ENCODE data around the gene C8B.

The C8B gene

GRCh38 chr1:56933606-56934005, 32.2 kb downstream of the C8B start:
- H3K4me3 ChIP-seq (ENCODE audit: low read depth, low read length) = no peak overlapping the region

DNA sequence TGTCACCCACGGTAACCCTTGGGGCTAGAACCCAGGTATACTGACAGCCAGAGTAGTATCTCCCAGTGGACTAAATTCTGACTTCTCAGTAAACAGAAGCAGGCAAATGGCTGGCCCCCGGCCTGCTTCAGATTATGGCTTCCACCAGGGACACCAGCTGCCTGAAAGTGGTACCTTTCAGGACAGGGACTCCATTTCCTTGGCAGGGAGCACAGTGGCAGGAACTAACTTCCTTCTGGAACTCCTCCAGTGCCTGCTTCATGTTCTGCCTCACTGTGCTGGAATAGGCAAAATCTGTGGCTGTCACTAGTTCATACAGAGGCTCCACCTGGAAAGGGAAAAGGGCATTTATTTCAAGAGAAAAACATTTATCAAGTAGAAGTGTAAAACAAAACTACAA, 32.7 kb downstream of the C8B start:
- no peak overlapping the region for H3K4me3 ChIP-seq (ENCODE audit: low read depth, low read length)

GRCh38 chr1:56931686-56932085, 34.1 kb downstream of the C8B start:
- no peak overlapping the region for H3K4me3 ChIP-seq (ENCODE audit: low read depth, low read length)

- H3K4me3 ChIP-seq (ENCODE audit: low read depth, low read length) = no peak overlapping the region
Measured at GRCh38 chr1:56931211-56931610, 34.6 kb downstream of the C8B start.

DNA sequence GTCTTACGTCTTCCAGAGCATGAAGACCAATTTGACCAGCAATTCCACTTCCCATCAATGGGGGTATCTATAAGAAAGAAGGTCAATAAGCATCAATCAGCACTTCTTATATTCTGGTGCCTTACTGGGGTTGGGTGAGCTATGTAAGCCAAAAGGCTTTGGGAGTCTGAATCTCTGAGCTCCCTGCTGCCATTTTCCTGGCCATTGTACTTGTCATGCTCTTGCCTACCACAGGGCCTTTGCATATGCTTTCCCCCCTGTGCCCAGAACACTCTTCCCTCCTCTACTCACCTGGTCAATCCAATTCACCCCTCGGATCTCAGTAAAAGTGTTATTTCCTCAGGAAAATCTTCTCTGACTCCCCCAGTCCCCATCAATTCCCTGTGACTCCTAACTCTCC, 36.3 kb downstream of the C8B start:
- H3K4me3 ChIP-seq (ENCODE audit: low read depth, low read length) = no peak overlapping the region

DNA sequence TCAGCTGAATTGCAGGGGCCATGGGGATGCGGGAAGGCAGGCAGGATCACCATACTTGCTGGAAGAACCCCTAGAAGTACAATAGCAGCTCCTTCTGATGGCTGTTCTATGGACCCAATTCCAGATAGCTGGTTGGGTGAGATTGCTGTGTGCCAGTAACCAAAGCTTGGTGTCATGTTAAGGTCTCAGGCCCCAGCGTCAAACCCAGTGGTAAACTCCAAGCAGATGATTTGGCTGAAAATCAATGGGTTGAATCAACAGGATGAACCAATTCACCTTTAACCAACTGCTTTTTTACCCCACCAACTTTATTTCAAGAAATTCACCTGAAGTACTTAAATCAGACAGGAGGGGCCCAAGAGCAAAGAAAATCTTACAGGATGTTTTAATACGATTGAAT, 37.8 kb downstream of the C8B start:
- H3K4me3 ChIP-seq (ENCODE audit: low read depth, low read length) = no peak overlapping the region

DNA sequence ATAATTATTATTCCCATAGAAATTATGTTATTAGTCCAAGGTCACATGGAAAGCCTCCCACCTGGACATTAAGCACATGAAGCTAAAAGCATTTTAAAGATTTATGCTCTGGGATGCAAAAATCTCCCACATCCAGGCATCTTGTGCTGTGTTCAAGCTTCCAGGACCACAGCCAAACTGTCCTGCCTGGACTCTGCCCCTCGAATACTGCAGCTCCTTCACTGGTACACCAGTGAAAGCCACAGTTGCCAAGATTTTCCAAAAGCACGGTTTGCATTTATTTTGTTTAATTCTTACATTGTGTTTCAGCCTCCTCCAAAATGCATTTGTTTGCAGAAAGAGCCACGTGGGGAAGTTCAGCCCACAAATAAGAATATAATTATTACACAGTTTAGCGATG, 38.6 kb downstream of the C8B start:
- no peak overlapping the region for H3K4me3 ChIP-seq (ENCODE audit: low read depth, low read length)

DNA sequence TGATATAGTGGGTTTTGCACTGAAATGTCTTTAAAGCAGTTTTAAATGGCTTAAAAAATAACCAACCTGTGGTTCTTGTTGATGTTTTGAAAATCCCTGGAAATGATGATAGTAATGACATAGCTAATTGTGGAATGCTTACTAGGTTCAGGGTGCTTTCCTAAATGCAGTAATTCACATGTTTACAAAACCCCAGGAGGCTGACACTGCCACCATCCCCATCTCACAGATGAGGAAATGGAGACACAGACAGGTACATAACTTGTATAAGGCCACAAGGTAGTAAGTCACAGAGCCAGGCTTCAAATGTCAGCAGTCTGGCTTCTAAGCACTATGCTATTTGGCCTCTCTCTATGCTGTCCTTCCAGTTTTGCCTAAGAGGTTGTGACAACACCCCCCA, 40.6 kb downstream of the C8B start:
- no peak overlapping the region for H3K4me3 ChIP-seq (ENCODE audit: low read depth, low read length)

GRCh38 chr1:56924116-56924515, 41.7 kb downstream of the C8B start:
- H3K4me3 ChIP-seq (ENCODE audit: low read depth, low read length) = no peak overlapping the region

DNA sequence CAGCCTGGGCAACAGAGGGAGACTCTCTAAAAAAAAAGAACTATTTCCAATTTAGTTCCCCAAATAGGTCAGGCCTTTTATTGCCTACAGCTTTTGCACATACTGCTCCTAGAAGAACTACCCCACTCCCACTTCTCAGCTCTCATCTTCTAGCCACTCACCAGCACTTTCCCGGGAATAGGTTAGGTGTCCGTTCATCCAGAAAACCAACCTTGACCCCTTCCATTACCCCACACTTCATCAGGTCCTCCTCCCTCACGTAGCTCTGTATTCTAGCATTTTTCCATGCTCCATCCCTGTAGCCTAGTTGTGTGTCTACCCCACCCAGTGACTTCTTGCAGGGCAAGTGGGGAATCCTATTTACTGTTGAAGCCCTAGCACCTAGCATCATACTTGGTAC, 42.6 kb downstream of the C8B start:
- H3K4me3 ChIP-seq (ENCODE audit: low read depth, low read length) = no peak overlapping the region

- H3K4me3 ChIP-seq (ENCODE audit: low read depth, low read length) = no peak overlapping the region
Measured at GRCh38 chr1:56922507-56922906, 43.3 kb downstream of the C8B start.

- H3K4me3 ChIP-seq (ENCODE audit: low read depth, low read length) = no peak overlapping the region
Measured at GRCh38 chr1:56922070-56922469, 43.7 kb downstream of the C8B start.

- no peak overlapping the region for H3K4me3 ChIP-seq (ENCODE audit: low read depth, low read length)
Measured at GRCh38 chr1:56921479-56921878, 44.3 kb downstream of the C8B start.

- no peak overlapping the region for H3K4me3 ChIP-seq (ENCODE audit: low read depth, low read length)
Measured at GRCh38 chr1:56920591-56921001, 45.2 kb downstream of the C8B start.

- H3K4me3 ChIP-seq (ENCODE audit: low read depth, low read length) = no peak overlapping the region
Measured at GRCh38 chr1:56917356-56917755, 48.5 kb downstream of the C8B start.

DNA sequence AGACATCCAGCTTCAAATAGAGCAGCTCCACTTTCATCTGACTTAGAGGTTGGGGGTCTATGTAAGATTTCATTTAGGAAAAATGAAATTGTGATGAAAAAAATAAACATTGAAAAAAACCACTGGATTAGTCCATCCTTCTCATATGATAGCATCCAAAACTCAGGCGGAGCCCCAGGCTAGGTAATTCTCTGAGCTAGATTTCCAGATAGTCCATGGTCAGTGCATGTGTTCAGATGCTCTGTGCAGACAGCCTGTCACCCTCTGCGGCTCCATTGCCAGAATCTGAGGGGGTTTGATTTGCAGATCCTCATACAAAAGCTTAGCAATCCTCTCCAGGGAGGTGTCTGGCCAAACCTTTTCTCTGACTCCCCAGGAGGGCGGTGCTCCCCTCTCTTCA, 49.2 kb downstream of the C8B start:
- no peak overlapping the region for H3K4me3 ChIP-seq (ENCODE audit: low read depth, low read length)

DNA sequence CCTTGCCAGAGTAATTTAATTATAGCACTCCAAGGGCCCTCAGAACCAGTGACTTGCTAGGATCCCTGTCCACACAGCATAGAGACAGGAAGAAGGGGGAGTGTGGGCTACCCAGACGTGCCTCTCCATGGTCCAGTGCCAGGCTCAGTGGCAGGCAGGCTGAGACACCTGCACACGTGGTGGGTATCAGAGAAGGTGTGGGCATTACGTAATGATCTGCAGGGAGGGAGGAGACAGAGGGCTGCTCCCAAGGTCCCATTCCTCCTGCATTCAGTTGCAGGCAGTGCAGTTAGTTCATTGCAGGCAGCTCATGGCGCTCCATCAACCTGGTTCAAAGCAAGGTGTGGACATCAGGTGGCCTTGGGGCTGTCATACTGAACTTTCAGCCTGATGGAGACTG, 49.9 kb downstream of the C8B start:
- no peak overlapping the region for H3K4me3 ChIP-seq (ENCODE audit: low read depth, low read length)

DNA sequence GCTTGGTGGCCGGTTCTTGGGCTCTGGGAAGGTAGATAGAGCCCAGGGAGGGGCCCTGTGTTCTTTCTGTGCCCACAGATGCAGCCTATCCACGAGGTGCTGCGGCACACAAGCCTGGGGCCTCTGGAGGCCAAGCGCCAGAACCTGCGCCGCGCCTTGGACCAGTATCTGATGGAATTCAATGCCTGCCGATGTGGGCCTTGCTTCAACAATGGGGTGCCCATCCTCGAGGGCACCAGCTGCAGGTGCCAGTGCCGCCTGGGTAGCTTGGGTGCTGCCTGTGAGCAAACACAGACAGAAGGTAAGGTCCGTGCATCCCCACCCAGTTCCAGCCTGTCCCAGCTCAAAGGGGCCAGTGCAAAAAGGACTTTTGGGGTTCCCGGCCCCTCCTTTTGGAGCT, 53.5 kb downstream of the C8B start:
- H3K4me3 ChIP-seq (ENCODE audit: low read depth, low read length) = no peak overlapping the region

DNA sequence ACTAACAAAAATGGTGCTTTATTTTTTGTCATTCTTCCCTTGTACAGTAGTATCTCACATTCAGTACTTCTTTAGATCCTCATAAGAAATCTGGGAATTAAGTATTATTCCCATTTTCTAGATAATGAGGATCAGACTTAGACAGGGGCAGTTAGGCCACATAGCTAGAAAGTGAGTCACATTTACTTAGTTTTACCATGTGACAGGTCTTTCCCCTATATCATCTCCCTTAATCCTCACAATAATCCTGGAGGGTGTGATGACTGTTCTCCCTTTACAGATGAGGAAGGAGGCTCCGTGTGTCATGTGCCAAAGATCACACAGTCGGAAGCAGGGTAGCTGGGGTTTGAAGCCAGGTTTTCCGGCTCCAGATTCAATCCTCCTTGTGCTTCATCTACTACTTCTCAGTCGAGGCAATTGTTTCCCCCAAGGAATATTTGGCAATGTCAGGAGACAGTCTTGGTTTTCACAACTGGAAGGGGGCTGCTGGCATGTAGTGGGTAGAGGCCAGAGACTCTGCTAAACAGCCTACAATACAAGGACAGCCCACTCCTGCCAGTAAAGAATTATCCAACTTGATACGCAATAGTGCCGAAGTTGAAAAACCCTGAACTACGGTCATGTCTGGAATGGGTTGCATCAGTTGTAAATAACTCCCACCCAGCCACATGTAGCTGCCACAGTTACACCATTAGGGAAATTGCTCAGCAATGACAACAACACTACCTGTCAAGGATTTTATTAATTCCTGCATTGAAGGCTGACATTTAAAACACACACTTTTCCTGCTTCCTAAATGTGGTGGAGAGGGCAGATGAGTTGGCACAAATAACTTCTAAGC, 54.5 kb downstream of the C8B start:
- no peak overlapping the region for H3K4me3 ChIP-seq (ENCODE audit: low read depth, low read length)

DNA sequence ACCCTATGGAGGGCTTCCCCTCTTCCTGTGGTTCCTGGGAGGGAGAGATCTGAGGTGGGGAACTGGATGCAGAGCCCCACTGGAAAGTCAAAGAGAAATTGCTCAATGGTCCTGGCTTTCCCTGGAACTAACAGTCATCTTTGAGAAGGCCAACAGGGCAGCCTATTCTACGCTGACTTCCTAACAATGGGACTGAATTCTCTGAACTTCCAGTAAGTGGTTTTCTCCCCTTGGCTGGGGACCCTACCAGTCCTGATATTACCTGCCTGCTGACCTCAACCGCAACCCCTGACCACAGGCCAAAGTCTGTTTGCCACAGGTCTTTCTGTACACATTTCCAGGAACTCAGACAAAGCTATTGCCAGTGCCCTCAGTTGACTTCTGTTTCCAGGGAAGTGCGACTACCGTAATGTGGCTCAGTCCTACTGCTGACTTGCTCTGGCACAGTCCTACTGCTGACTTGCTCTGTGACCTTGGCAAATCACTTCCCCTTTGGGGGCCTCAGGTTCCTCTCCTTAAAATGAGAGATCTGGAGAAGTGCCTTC, 55.3 kb downstream of the C8B start:
- no peak overlapping the region for H3K4me3 ChIP-seq (ENCODE audit: low read depth, low read length)

- H3K4me3 ChIP-seq (ENCODE audit: low read depth, low read length) = no peak overlapping the region
Measured at GRCh38 chr1:56908619-56909221, 57.1 kb downstream of the C8B start.

DNA sequence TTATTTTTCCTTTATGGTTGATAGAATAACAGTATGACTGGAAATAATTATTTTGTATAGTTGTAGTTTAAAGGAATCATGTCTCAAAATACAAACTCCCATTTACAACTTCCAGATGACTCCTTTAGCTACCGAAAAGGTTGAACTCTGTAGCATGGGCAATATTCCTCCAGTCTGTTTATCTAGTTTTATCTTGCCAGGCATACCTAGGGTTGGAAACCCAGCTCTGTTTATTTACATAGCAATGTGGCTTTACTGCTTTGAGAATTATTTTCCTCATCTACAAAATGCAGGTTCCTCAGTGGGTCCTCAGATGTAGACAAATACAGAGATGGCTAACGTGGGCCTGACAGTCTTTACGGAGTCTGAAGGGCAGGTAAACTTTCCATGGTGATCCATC, 60.1 kb downstream of the C8B start:
- no peak overlapping the region for H3K4me3 ChIP-seq (ENCODE audit: low read depth, low read length)
